Transverse colon (tissue), 4 donors: ENCODE results near the gene TNNI2.

ENCODE experiments used
- EP300 ChIP-seq: sonication (generic); formaldehyde crosslinking; IDR thresholded peaks from one replicate; pipeline ENCODE4 v1.6.1; 2017; ENCODE audit warnings: antibody characterized with exemption, low read depth
- POLR2AphosphoS5 ChIP-seq, 3 donors: sonication (generic); formaldehyde crosslinking; IDR thresholded peaks; one replicate each; pipeline ENCODE4 v1.6.1; 2016; ENCODE audit warnings: antibody characterized with exemption in 3 of 3
- TF ChIP-seq, protein P1 (sequence below), 5 experiments: fragments of 200-600 bp in 3 of 5; fragments of 450-650 bp in 2 of 5; sonication (generic) in 3 of 5; IDR thresholded peaks; 1 replicate in 2 of 5; 2 replicates in 3 of 5; pipeline ENCODE4 v1.5.1; 2016 to 2017; ENCODE audit warnings: antibody characterized with exemption in 5 of 5, inconsistent platforms in 3 of 5, mild to moderate bottlenecking in 2 of 5, moderate library complexity in 1 of 5

GRCh38 chr11:1847006-1847735 lies 8.4 kb downstream of the TNNI2 start:
- no peak for TF ChIP-seq POLR2AphosphoS5 (IDR thresholded peaks at IDR 0.05)
- TF ChIP-seq, protein P1, sequence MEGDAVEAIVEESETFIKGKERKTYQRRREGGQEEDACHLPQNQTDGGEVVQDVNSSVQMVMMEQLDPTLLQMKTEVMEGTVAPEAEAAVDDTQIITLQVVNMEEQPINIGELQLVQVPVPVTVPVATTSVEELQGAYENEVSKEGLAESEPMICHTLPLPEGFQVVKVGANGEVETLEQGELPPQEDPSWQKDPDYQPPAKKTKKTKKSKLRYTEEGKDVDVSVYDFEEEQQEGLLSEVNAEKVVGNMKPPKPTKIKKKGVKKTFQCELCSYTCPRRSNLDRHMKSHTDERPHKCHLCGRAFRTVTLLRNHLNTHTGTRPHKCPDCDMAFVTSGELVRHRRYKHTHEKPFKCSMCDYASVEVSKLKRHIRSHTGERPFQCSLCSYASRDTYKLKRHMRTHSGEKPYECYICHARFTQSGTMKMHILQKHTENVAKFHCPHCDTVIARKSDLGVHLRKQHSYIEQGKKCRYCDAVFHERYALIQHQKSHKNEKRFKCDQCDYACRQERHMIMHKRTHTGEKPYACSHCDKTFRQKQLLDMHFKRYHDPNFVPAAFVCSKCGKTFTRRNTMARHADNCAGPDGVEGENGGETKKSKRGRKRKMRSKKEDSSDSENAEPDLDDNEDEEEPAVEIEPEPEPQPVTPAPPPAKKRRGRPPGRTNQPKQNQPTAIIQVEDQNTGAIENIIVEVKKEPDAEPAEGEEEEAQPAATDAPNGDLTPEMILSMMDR (IDR thresholded peaks at IDR 0.05) = no peak
- no peak for TF ChIP-seq EP300
